H9 (cell line): ENCODE measurements around the gene LRRC26. TPM values are rescaled to one million over a fixed set of nuclear protein-coding genes. Genes with fewer than 3 reads are reported as not detected.
A peak's percentile ranks its signal among the peaks of the same experiment; 100 is the strongest.

Experiments used
- DNase-seq: peaks from one replicate; pipeline ENCODE4 v3.0.0-alpha.2; 2017
- H2AFZ ChIP-seq: one replicate; pipeline ENCODE4 v1.6.1; 2013; ENCODE audit warnings: mild to moderate bottlenecking, low read length, control low read depth, moderate library complexity
- H2AK5ac ChIP-seq: 2 replicates; pipeline ENCODE4 v1.6.1; 2013; ENCODE audit warnings: low read length, control low read depth, mixed read lengths; ENCODE audit not compliant: insufficient read length
- H2BK120ac ChIP-seq: one replicate; pipeline ENCODE4 v1.6.1; 2013; ENCODE audit warnings: low read depth, mild to moderate bottlenecking, low read length, control low read depth, inconsistent platforms; ENCODE audit not compliant: poor library complexity, severe bottlenecking
- H2BK12ac ChIP-seq: 2 replicates; pipeline ENCODE4 v1.6.1; 2013; ENCODE audit warnings: low read length, control low read depth, mixed read lengths, low read depth; ENCODE audit not compliant: insufficient read length
- H2BK15ac ChIP-seq: 2 replicates; pipeline ENCODE4 v1.6.1; 2013; ENCODE audit warnings: low read depth, low read length, control low read depth
- H2BK20ac ChIP-seq: one replicate; pipeline ENCODE4 v1.6.1; 2013; ENCODE audit warnings: low read depth, mild to moderate bottlenecking, low read length, control low read depth, inconsistent platforms; ENCODE audit not compliant: poor library complexity, severe bottlenecking
- H2BK5ac ChIP-seq: 2 replicates; pipeline ENCODE4 v1.6.1; 2013; ENCODE audit warnings: low read length, control low read depth, mixed read lengths; ENCODE audit not compliant: insufficient read length
- H3K14ac ChIP-seq: 2 replicates; pipeline ENCODE4 v1.6.1; 2013; ENCODE audit warnings: low read length, control low read depth; ENCODE audit not compliant: insufficient read depth
- H3K18ac ChIP-seq: 2 replicates; pipeline ENCODE4 v1.6.1; 2013; ENCODE audit warnings: low read depth, mild to moderate bottlenecking, mixed read lengths, low read length, control low read depth; ENCODE audit not compliant: insufficient read length
- H3K23ac ChIP-seq: 2 replicates; pipeline ENCODE4 v1.6.1; 2013; ENCODE audit warnings: low read length, control low read depth, mixed read lengths, low read depth; ENCODE audit not compliant: insufficient read length
- H3K23me2 ChIP-seq: 2 replicates; pipeline ENCODE4 v1.6.1; 2013; ENCODE audit warnings: low read depth, mild to moderate bottlenecking, mixed read lengths, low read length, control low read depth; ENCODE audit not compliant: insufficient read length, poor library complexity, severe bottlenecking
- H3K27ac ChIP-seq: 2 replicates; pipeline ENCODE4 v1.5.1; 2013; ENCODE audit warnings: low read length, control low read depth, mixed read lengths, low read depth; ENCODE audit not compliant: insufficient read length
- H3K27me3 ChIP-seq: 2 replicates; pipeline ENCODE4 v1.6.1; 2013; ENCODE audit warnings: low read length, control low read depth, inconsistent platforms; ENCODE audit not compliant: insufficient read depth
- H3K4ac ChIP-seq: 2 replicates; pipeline ENCODE4 v1.6.1; 2013; ENCODE audit warnings: low read depth, mild to moderate bottlenecking, control low read depth, inconsistent platforms, low read length, moderate library complexity
- H3K4me1 ChIP-seq: 2 replicates; pipeline ENCODE4 v1.6.1; 2013; ENCODE audit warnings: low read length, control low read depth, inconsistent platforms; ENCODE audit not compliant: insufficient read depth
- H3K4me2 ChIP-seq: 2 replicates; pipeline ENCODE4 v1.6.1; 2013; ENCODE audit warnings: low read length, control low read depth, mixed read lengths; ENCODE audit not compliant: insufficient read length, insufficient read depth
- H3K56ac ChIP-seq: 2 replicates; pipeline ENCODE4 v1.6.1; 2013; ENCODE audit warnings: low read depth, mild to moderate bottlenecking, mixed read lengths, low read length, control low read depth; ENCODE audit not compliant: insufficient read length
- H3K79me1 ChIP-seq: 2 replicates; pipeline ENCODE4 v1.6.1; 2013; ENCODE audit warnings: low read depth, mild to moderate bottlenecking, moderate library complexity, low read length, control low read depth, inconsistent platforms; ENCODE audit not compliant: insufficient read depth, poor library complexity, severe bottlenecking
- H3K79me2 ChIP-seq: 2 replicates; pipeline ENCODE4 v1.6.1; 2013; ENCODE audit warnings: low read length, control low read depth, inconsistent platforms; ENCODE audit not compliant: insufficient read depth
- H3K9ac ChIP-seq: 2 replicates; pipeline ENCODE4 v1.6.1; 2013; ENCODE audit warnings: low read length, control low read depth, mixed read lengths; ENCODE audit not compliant: insufficient read length; ENCODE audit errors: extremely low read depth
- H3K9me3 ChIP-seq: one replicate; pipeline ENCODE4 v1.6.1; 2013; ENCODE audit warnings: low read depth, low read length, inconsistent platforms; ENCODE audit not compliant: control insufficient read depth
- H3T11ph ChIP-seq: one replicate; pipeline ENCODE4 v1.6.1; 2013; ENCODE audit warnings: mild to moderate bottlenecking, low read length, control low read depth, inconsistent platforms
- H4K20me1 ChIP-seq: one replicate; pipeline ENCODE4 v1.6.1; 2013; ENCODE audit not compliant: control insufficient read depth, insufficient read length, insufficient read depth
- H4K5ac ChIP-seq: 2 replicates; pipeline ENCODE4 v1.6.1; 2013; ENCODE audit warnings: low read depth, mild to moderate bottlenecking, mixed read lengths, low read length, control low read depth; ENCODE audit not compliant: insufficient read length
- H4K8ac ChIP-seq: replicated peaks from 2 replicates; pipeline ENCODE4 v1.6.1; 2013; ENCODE audit warnings: low read length, control low read depth, mixed read lengths, low read depth; ENCODE audit not compliant: insufficient read length
- H4K91ac ChIP-seq: 2 replicates; pipeline ENCODE4 v1.6.1; 2013; ENCODE audit warnings: low read depth, mild to moderate bottlenecking, moderate library complexity, mixed read lengths, low read length, control low read depth; ENCODE audit not compliant: insufficient read length
- H3K27ac Mint-ChIP-seq, 3 experiments: 2 replicates in 2 of 3; 3 replicates in 1 of 3; pipeline ENCODE4 v1.8.0; 2020 to 2021; ENCODE audit warnings: mixed read lengths in 3 of 3, mild to moderate bottlenecking in 1 of 3, moderate library complexity in 1 of 3
- H3K27me3 Mint-ChIP-seq: 2 replicates; pipeline ENCODE4 v1.8.0; 2021; ENCODE audit warnings: low read depth, mild to moderate bottlenecking, moderate library complexity, mixed read lengths
- H3K36me3 Mint-ChIP-seq, 3 experiments: 2 replicates in 2 of 3; 3 replicates in 1 of 3; pipeline ENCODE4 v1.8.0; 2020 to 2021; ENCODE audit warnings: low read depth in 3 of 3, mixed read lengths in 3 of 3; ENCODE audit not compliant: insufficient read depth in 1 of 3
- H3K4me1 Mint-ChIP-seq, 2 experiments: 2 replicates each; pipeline ENCODE4 v1.8.0; 2020; ENCODE audit warnings: mixed read lengths in 2 of 2
- H3K4me3 Mint-ChIP-seq, 2 experiments: 2 replicates in 1 of 2; 3 replicates in 1 of 2; pipeline ENCODE4 v1.8.0; 2020 to 2021; ENCODE audit warnings: mild to moderate bottlenecking in 2 of 2, mixed read lengths in 2 of 2, moderate library complexity in 1 of 2
- H3K9me3 Mint-ChIP-seq, 2 experiments: 2 replicates in 1 of 2; 3 replicates in 1 of 2; pipeline ENCODE4 v1.8.0; 2020; ENCODE audit warnings: mild to moderate bottlenecking in 2 of 2, mixed read lengths in 2 of 2, moderate library complexity in 1 of 2
- WGBS: extraction: QIAGEN DNeasy Blood & Tissue Kit; methylation state at CpG from one replicate; pipeline ENCODE4 v1.1.7; 2013; ENCODE audit warnings: missing lambda C conversion rate, low lambda C conversion rate, mixed read lengths; ENCODE audit not compliant: insufficient read length; ENCODE audit errors: extremely low coverage; 5-methylcytosine and 5-hydroxymethylcytosine counted together
- total RNA-seq: library from RNA; stranded (reverse); gene quantifications from 2 replicates; pipeline ENCODE4 v1.2.1, GENCODE V29; 2021
- TF ChIP-seq, protein P1 (sequence below): fragments of 200-600 bp; sonication (generic); conservative IDR thresholded peaks from 3 replicates; pipeline ENCODE4 v1.8.0; 2021; ENCODE audit warnings: antibody characterized with exemption, mild to moderate bottlenecking

Gene LRRC26
- total RNA-seq, 1 experiment from 2014 or later, result 0.96 TPM

DNA sequence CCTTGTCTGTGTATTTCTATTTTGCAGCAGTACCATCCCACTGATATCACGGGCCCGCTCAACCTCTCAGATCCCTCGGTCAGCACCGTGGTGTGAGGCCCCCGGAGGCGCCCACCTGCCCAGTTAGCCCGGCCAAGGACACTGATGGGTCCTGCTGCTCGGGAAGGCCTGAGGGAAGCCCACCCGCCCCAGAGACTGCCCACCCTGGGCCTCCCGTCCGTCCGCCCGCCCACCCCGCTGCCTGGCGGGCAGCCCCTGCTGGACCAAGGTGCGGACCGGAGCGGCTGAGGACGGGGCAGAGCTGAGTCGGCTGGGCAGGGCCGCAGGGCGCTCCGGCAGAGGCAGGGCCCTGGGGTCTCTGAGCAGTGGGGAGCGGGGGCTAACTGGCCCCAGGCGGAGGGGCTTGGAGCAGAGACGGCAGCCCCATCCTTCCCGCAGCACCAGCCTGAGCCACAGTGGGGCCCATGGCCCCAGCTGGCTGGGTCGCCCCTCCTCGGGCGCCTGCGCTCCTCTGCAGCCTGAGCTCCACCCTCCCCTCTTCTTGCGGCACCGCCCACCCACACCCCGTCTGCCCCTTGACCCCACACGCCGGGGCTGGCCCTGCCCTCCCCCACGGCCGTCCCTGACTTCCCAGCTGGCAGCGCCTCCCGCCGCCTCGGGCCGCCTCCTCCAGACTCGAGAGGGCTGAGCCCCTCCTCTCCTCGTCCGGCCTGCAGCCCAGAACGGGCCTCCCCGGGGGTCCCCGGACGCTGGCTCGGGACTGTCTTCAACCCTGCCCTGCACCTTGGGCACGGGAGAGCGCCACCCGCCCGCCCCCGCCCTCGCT is 1.9 kb downstream of the LRRC26 start:
- Histone ChIP-seq H3K27ac (no peak overlapping the region), H3K4me2 (peak overlapping the region; percentile 68), H4K5ac (no peak overlapping the region), H3K4ac (no peak overlapping the region), H2BK12ac (no peak overlapping the region), H3K4me1 (no peaks in the 10 kb centered on the region), H3K56ac (no peak overlapping the region), H3K9ac (no peak overlapping the region), H2BK20ac (no peak overlapping the region), H3K79me1 (no peaks in the 10 kb centered on the region), H2AFZ (no peak overlapping the region), H3K79me2 (no peaks in the 10 kb centered on the region), H3K23ac (no peak overlapping the region), H3K18ac (no peak overlapping the region), H2BK5ac (no peak overlapping the region), H3K9me3 (no peaks in the 10 kb centered on the region), H3K14ac (no peak overlapping the region), H3T11ph (no peak overlapping the region), H2BK15ac (no peak overlapping the region), H4K20me1 (peaks cover 2% of the 10 kb centered on the region), H3K27me3 (peaks cover 39% of the 10 kb centered on the region; the same call in 1 of the 2 replicates), H2AK5ac (no peak overlapping the region), H4K91ac (no peak overlapping the region), H2BK120ac (no peak overlapping the region), H4K8ac (no peak overlapping the region), H3K23me2 (peaks cover 10% of the 10 kb centered on the region)
- peak overlapping the region; percentile 40 to 62; a peak in 3 of 5 replicates for H3K4me3 Mint-ChIP-seq
- H3K27ac Mint-ChIP-seq, result no peak overlapping the region
- TF ChIP-seq, protein P1, sequence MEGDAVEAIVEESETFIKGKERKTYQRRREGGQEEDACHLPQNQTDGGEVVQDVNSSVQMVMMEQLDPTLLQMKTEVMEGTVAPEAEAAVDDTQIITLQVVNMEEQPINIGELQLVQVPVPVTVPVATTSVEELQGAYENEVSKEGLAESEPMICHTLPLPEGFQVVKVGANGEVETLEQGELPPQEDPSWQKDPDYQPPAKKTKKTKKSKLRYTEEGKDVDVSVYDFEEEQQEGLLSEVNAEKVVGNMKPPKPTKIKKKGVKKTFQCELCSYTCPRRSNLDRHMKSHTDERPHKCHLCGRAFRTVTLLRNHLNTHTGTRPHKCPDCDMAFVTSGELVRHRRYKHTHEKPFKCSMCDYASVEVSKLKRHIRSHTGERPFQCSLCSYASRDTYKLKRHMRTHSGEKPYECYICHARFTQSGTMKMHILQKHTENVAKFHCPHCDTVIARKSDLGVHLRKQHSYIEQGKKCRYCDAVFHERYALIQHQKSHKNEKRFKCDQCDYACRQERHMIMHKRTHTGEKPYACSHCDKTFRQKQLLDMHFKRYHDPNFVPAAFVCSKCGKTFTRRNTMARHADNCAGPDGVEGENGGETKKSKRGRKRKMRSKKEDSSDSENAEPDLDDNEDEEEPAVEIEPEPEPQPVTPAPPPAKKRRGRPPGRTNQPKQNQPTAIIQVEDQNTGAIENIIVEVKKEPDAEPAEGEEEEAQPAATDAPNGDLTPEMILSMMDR, result no peak
- H3K27me3 Mint-ChIP-seq, result peaks cover 91% of the 10 kb centered on the region
- no CpG with 5 or more reads among the region's 57 CpGs for WGBS
- H3K36me3 Mint-ChIP-seq, result no peaks in the 10 kb centered on the region
- peaks cover 3 to 9% of the 10 kb centered on the region in 2 experiments for H3K4me1 Mint-ChIP-seq
- no peaks in the 10 kb centered on the region; a peak in 1 of 5 replicates for H3K9me3 Mint-ChIP-seq
- peak; percentile 69 for DNase-seq
